Skeletal muscle satellite cell (primary cell): Measurements from ENCODE around the gene AGAP3. TPM values are rescaled to one million over a fixed set of nuclear protein-coding genes. Genes with fewer than 3 reads are reported as not detected.
"Not testable (repeated sequence)": the region's sequence is repeated elsewhere in the genome, so short reads cannot be mapped to it uniquely, and the experiment has no call there.

Experiments used
- H3K27me3 ChIP-seq: 2 replicates; pipeline ENCODE4 v1.7.0; 2013; ENCODE audit warnings: low read length; ENCODE audit not compliant: control insufficient read depth, insufficient read depth
- H3K36me3 ChIP-seq: 2 replicates; pipeline ENCODE4 v1.7.0; 2013; ENCODE audit warnings: mild to moderate bottlenecking, control low read depth, low read length; ENCODE audit not compliant: insufficient read depth
- H3K4me1 ChIP-seq: 2 replicates; pipeline ENCODE4 v1.7.0; 2013; ENCODE audit warnings: low read length; ENCODE audit not compliant: control insufficient read depth, insufficient read depth
- H3K4me2 ChIP-seq: 2 replicates; pipeline ENCODE4 v1.7.0; 2013; ENCODE audit warnings: mild to moderate bottlenecking, low read length
- H3K4me3 ChIP-seq: 2 replicates; pipeline ENCODE4 v1.7.0; 2013; ENCODE audit warnings: low read length
- H3K9ac ChIP-seq: 2 replicates; pipeline ENCODE4 v1.7.0; 2013; ENCODE audit warnings: mild to moderate bottlenecking, low read depth, low read length, moderate library complexity
- H3K9me3 ChIP-seq: replicated peaks from 2 replicates; pipeline ENCODE4 v1.7.0; 2013; ENCODE audit warnings: mild to moderate bottlenecking, control low read depth, low read length
- total RNA-seq: library from RNA; depleted of rRNA; stranded (reverse); fragments of >200 nt; gene quantifications from 2 replicates; pipeline ENCODE4 v1.2.3, GENCODE V29; 2012; rRNA removed

Gene AGAP3
- 60.1 and 66.2 TPM in 2 replicates for total RNA-seq

GRCh38 chr7:151085691-151086620 is at the start of gene AGAP3:
AGAP3 (plus strand) TSS chr7:151086475; CDS start chr7:151086742, 267 bp downstream.
- no peaks in the 10 kb centered on the region for H3K27me3 ChIP-seq
- no peaks in the 10 kb centered on the region for H3K36me3 ChIP-seq
- peak within 1 kb of the TSS; percentile 88 for H3K4me3 ChIP-seq
- no peaks in the 10 kb centered on the region for H3K9me3 ChIP-seq
- H3K4me2 ChIP-seq: peak within 1 kb of the TSS; percentile 100
- H3K4me1 ChIP-seq: peaks cover 56% of the 10 kb centered on the region
- peak within 1 kb of the TSS; percentile 90 for H3K9ac ChIP-seq

GRCh38 chr7:151038951-151039849 is 47.1 kb upstream of the AGAP3 start:
- Histone ChIP-seq H3K4me2 (peak overlapping the region; percentile 62), H3K36me3 (peaks cover 44% of the 10 kb centered on the region), H3K9ac (peak overlapping the region; percentile 58)

GRCh38 chr7:151039850-151040548 is 46.3 kb upstream of the AGAP3 start:
- no peak overlapping the region for H3K4me3 ChIP-seq
- H3K36me3 ChIP-seq: peaks cover 36% of the 10 kb centered on the region
- H3K9ac ChIP-seq: no peak overlapping the region
- no peaks in the 10 kb centered on the region for H3K9me3 ChIP-seq
- H3K4me1 ChIP-seq: peaks cover 24% of the 10 kb centered on the region
- no peaks in the 10 kb centered on the region for H3K27me3 ChIP-seq
- H3K4me2 ChIP-seq: peak overlapping the region; percentile 62

More at GRCh38 chr7:151038951-151039849, 47.1 kb upstream of the AGAP3 start:
- Histone ChIP-seq H3K9me3 (no peaks in the 10 kb centered on the region), H3K4me1 (peaks cover 24% of the 10 kb centered on the region), H3K4me3 (no peak overlapping the region), H3K27me3 (no peaks in the 10 kb centered on the region)

GRCh38 chr7:151040616-151041375 is 45.5 kb upstream of the AGAP3 start:
- peaks cover 24% of the 10 kb centered on the region for H3K4me1 ChIP-seq
- no peak overlapping the region for H3K9ac ChIP-seq
- no peak overlapping the region for H3K4me2 ChIP-seq
- no peaks in the 10 kb centered on the region for H3K9me3 ChIP-seq
- peaks cover 28% of the 10 kb centered on the region for H3K36me3 ChIP-seq
- H3K27me3 ChIP-seq: no peaks in the 10 kb centered on the region
- no peak overlapping the region for H3K4me3 ChIP-seq

GRCh38 chr7:151043449-151043848 is 42.8 kb upstream of the AGAP3 start:
- H3K9ac ChIP-seq, H3K27me3 ChIP-seq, H3K4me3 ChIP-seq, H3K4me2 ChIP-seq, H3K9me3 ChIP-seq: not testable (repeated sequence)
- Histone ChIP-seq H3K36me3 (peaks cover 13% of the 10 kb centered on the region), H3K4me1 (peaks cover 27% of the 10 kb centered on the region)

GRCh38 chr7:151043959-151044358 is 42.3 kb upstream of the AGAP3 start:
- peaks cover 22% of the 10 kb centered on the region for H3K4me1 ChIP-seq
- H3K4me3 ChIP-seq: no peak overlapping the region
- peaks cover 13% of the 10 kb centered on the region for H3K36me3 ChIP-seq
- H3K9ac ChIP-seq: no peak overlapping the region
- no peaks in the 10 kb centered on the region for H3K27me3 ChIP-seq
- H3K9me3 ChIP-seq: no peaks in the 10 kb centered on the region
- no peak overlapping the region for H3K4me2 ChIP-seq

GRCh38 chr7:151045262-151045661 is 41.0 kb upstream of the AGAP3 start:
- peaks cover 13% of the 10 kb centered on the region for H3K36me3 ChIP-seq

GRCh38 chr7:151045967-151046366 is 40.3 kb upstream of the AGAP3 start:
- Histone ChIP-seq H3K27me3 (no peaks in the 10 kb centered on the region), H3K4me2 (no peak overlapping the region), H3K4me1 (peaks cover 10% of the 10 kb centered on the region), H3K36me3 (peaks cover 13% of the 10 kb centered on the region), H3K9me3 (no peaks in the 10 kb centered on the region), H3K4me3 (no peak overlapping the region), H3K9ac (no peak overlapping the region)

More at GRCh38 chr7:151045262-151045661, 41.0 kb upstream of the AGAP3 start:
- Histone ChIP-seq H3K4me2 (no peak overlapping the region), H3K4me1 (peaks cover 10% of the 10 kb centered on the region), H3K9me3 (no peaks in the 10 kb centered on the region), H3K9ac (no peak overlapping the region), H3K4me3 (no peak overlapping the region), H3K27me3 (no peaks in the 10 kb centered on the region)

- Histone ChIP-seq H3K9me3 (no peaks in the 10 kb centered on the region), H3K4me1 (peaks cover 10% of the 10 kb centered on the region), H3K4me2 (peak overlapping the region; percentile 12), H3K36me3 (peaks cover 8% of the 10 kb centered on the region), H3K27me3 (no peaks in the 10 kb centered on the region), H3K9ac (no peak overlapping the region), H3K4me3 (no peak overlapping the region)
These were observed 39.4 kb upstream of the AGAP3 start for GRCh38 chr7:151046603-151047573.
